Measurements from ENCODE around the gene TLR9. TPM values are rescaled to one million over a fixed set of nuclear protein-coding genes. Genes with fewer than 3 reads are reported as not detected.
A peak's percentile ranks its signal among the peaks of the same experiment; 100 is the strongest.

TLR9 gene
- total and polyA plus RNA-seq, 9 of the 15 experiments (the other 6 are each of a cell fraction or from before 2014, with no cell fraction given): not detected

DNA sequence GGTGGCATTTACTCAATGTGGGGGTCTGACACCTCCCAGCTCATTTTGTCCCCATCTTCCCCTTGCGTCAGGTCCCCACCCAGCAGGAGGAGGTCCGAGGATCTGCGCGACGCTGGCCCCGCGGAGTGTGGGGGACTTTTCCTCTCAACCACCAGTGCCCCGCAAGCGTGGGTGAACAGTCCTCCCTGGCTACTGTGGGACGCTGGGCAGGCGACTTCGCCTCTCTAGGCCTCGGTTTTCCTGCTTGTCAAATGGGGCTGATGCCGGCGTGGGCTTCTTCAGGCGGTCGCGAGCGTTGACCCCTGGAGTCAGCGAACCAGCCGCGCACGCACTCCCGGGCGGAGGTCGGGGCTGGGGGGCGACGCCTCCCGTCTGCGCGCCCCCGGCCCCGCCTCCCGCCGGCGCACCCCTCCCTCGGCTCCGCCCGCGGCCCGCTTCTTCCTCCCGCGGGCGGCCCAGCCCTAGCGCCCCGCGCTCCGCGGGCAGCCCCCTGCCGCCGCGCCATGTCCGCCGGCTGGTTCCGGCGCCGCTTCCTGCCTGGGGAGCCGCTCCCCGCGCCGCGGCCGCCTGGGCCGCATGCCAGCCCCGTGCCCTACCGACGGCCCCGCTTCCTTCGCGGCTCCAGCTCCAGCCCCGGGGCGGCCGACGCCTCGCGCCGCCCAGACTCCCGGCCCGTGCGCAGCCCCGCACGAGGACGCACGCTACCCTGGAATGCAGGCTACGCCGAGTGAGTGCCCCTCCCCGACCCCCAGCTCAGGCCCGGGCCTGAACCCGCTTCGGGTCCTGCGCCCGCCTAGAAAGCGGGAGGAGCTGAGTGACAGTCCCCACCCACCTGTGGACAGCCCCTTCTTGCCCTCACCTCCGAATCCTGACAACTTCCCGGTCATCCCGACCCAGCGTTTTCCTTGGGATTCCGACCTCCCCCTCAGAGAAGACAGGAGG, 20.1 kb upstream of the TLR9 start, which contains the start of gene PPM1M (continued):
- TF ChIP-seq, protein P1, sequence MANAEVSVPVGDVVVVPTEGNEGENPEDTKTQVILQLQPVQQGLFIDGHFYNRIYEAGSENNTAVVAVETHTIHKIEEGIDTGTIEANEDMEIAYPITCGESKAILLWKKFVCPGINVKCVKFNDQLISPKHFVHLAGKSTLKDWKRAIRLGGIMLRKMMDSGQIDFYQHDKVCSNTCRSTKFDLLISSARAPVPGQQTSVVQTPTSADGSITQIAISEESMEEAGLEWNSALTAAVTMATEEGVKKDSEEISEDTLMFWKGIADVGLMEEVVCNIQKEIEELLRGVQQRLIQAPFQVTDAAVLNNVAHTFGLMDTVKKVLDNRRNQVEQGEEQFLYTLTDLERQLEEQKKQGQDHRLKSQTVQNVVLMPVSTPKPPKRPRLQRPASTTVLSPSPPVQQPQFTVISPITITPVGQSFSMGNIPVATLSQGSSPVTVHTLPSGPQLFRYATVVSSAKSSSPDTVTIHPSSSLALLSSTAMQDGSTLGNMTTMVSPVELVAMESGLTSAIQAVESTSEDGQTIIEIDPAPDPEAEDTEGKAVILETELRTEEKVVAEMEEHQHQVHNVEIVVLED (CRISPR knock-in tag; IDR thresholded peaks at IDR 0.05): no peak
- TF ChIP-seq ZNF584 (CRISPR knock-in tag; IDR thresholded peaks at IDR 0.05; ENCODE audit: low read depth) (no peak), GATAD2B (IDR thresholded peaks at IDR 0.05; ENCODE audit: borderline replicate concordance) (0 out of 2 replicates have a peak, but pooled peaks have one; percentile 57), POLR2A (conservative IDR thresholded peaks at IDR 0.05) (no peak), FUS (optimal IDR thresholded peaks at IDR 0.05; ENCODE audit: low read depth, low read length) (no peak), TAF9B (IDR thresholded peaks at IDR 0.05; ENCODE audit: partially characterized antibody) (no peak), ZNF134 (CRISPR knock-in tag; conservative IDR thresholded peaks at IDR 0.05) (no peak), TEAD1 (CRISPR knock-in tag; IDR thresholded peaks at IDR 0.05) (peak in 1 of 2 experiments; percentile 65; a peak in 1 of 4 replicates), TAF7 (tag; IDR thresholded peaks at IDR 0.05) (no peak), ZNF12 (CRISPR knock-in tag; IDR thresholded peaks at IDR 0.05) (no peak), NCOA6 (IDR thresholded peaks at IDR 0.05) (no peak), ZBTB7A (IDR thresholded peaks at IDR 0.05; ENCODE audit: borderline replicate concordance, control insufficient read depth, low read depth, low read length) (peak; percentile 61; the same call in 1 of the 2 replicates)
- TF ChIP-seq, protein P2, sequence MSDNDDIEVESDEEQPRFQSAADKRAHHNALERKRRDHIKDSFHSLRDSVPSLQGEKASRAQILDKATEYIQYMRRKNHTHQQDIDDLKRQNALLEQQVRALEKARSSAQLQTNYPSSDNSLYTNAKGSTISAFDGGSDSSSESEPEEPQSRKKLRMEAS (CRISPR knock-in tag; IDR thresholded peaks at IDR 0.05): peak; percentile 60
- TF ChIP-seq, protein P3, sequence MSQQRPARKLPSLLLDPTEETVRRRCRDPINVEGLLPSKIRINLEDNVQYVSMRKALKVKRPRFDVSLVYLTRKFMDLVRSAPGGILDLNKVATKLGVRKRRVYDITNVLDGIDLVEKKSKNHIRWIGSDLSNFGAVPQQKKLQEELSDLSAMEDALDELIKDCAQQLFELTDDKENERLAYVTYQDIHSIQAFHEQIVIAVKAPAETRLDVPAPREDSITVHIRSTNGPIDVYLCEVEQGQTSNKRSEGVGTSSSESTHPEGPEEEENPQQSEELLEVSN (IDR thresholded peaks at IDR 0.05; ENCODE audit: borderline replicate concordance in 1 of 2, extremely low read depth in 1 of 2, insufficient read depth in 1 of 2, insufficient read length in 1 of 2, low read depth in 1 of 2, low read length in 1 of 2, poor library complexity in 1 of 2, severe bottlenecking in 1 of 2): peak; percentile 81 to 97
- TF ChIP-seq, protein P4, sequence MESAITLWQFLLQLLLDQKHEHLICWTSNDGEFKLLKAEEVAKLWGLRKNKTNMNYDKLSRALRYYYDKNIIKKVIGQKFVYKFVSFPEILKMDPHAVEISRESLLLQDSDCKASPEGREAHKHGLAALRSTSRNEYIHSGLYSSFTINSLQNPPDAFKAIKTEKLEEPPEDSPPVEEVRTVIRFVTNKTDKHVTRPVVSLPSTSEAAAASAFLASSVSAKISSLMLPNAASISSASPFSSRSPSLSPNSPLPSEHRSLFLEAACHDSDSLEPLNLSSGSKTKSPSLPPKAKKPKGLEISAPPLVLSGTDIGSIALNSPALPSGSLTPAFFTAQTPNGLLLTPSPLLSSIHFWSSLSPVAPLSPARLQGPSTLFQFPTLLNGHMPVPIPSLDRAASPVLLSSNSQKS (CRISPR knock-in tag; IDR thresholded peaks at IDR 0.05): no peak
- TF ChIP-seq, protein P5, sequence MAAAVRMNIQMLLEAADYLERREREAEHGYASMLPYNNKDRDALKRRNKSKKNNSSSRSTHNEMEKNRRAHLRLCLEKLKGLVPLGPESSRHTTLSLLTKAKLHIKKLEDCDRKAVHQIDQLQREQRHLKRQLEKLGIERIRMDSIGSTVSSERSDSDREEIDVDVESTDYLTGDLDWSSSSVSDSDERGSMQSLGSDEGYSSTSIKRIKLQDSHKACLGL (CRISPR knock-in tag; IDR thresholded peaks at IDR 0.05; ENCODE audit: borderline replicate concordance, poor library complexity, severe bottlenecking): no peak
- TF ChIP-seq, protein P6, sequence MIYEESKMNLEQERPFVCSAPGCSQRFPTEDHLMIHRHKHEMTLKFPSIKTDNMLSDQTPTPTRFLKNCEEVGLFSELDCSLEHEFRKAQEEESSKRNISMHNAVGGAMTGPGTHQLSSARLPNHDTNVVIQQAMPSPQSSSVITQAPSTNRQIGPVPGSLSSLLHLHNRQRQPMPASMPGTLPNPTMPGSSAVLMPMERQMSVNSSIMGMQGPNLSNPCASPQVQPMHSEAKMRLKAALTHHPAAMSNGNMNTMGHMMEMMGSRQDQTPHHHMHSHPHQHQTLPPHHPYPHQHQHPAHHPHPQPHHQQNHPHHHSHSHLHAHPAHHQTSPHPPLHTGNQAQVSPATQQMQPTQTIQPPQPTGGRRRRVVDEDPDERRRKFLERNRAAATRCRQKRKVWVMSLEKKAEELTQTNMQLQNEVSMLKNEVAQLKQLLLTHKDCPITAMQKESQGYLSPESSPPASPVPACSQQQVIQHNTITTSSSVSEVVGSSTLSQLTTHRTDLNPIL (CRISPR knock-in tag; IDR thresholded peaks at IDR 0.05): no peak
- TF ChIP-seq, protein P7, sequence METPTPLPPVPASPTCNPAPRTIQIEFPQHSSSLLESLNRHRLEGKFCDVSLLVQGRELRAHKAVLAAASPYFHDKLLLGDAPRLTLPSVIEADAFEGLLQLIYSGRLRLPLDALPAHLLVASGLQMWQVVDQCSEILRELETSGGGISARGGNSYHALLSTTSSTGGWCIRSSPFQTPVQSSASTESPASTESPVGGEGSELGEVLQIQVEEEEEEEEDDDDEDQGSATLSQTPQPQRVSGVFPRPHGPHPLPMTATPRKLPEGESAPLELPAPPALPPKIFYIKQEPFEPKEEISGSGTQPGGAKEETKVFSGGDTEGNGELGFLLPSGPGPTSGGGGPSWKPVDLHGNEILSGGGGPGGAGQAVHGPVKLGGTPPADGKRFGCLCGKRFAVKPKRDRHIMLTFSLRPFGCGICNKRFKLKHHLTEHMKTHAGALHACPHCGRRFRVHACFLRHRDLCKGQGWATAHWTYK (CRISPR knock-in tag; IDR thresholded peaks at IDR 0.05): 0 out of 2 replicates have a peak, but pooled peaks have one; percentile 43

Data from K562 (cell line).